Liver (tissue), 9 donors: ENCODE measurements around the gene PLG. TPM values are rescaled to one million over a fixed set of nuclear protein-coding genes. Genes with fewer than 3 reads are reported as not detected.
"Not testable (repeated sequence)": the region's sequence is repeated elsewhere in the genome, so short reads cannot be mapped to it uniquely, and the experiment has no call there.

Experiments used
- DNase-seq: peaks from one replicate; pipeline ENCODE4 v3.0.0-alpha.2; 2017; ENCODE audit warnings: low spot score
- H3K27ac ChIP-seq, 2 donors: one replicate each; pipeline ENCODE4 v1.7.0; 2013; ENCODE audit warnings: inconsistent platforms in 2 of 2, low read length in 2 of 2, control low read depth in 1 of 2, low read depth in 1 of 2, mild to moderate bottlenecking in 1 of 2
- H3K27me3 ChIP-seq, 4 donors: one replicate each; pipeline versions ENCODE4 v1.6.1 to v1.7.0; 2013; ENCODE audit warnings: low read length in 3 of 4, inconsistent platforms in 1 of 4, mild to moderate bottlenecking in 1 of 4, moderate library complexity in 1 of 4; ENCODE audit not compliant: control insufficient read depth in 4 of 4, insufficient read depth in 4 of 4
- H3K36me3 ChIP-seq, 4 donors: one replicate each; pipeline versions ENCODE4 v1.6.1 to v1.7.0; 2013; ENCODE audit warnings: low read length in 3 of 4, mild to moderate bottlenecking in 3 of 4, low read depth in 1 of 4, moderate library complexity in 1 of 4; ENCODE audit not compliant: control insufficient read depth in 4 of 4, insufficient read depth in 3 of 4
- H3K4me1 ChIP-seq, 4 donors: one replicate each; pipeline versions ENCODE4 v1.6.1 to v1.7.0; 2013; ENCODE audit warnings: low read length in 3 of 4, mild to moderate bottlenecking in 3 of 4, moderate library complexity in 1 of 4; ENCODE audit not compliant: control insufficient read depth in 4 of 4, insufficient read depth in 4 of 4
- H3K4me3 ChIP-seq, 3 donors: one replicate each; pipeline versions ENCODE4 v1.6.1 to v1.7.0; 2013; ENCODE audit warnings: low read length in 3 of 3, control low read depth in 1 of 3, low read depth in 1 of 3, mild to moderate bottlenecking in 1 of 3
- H3K9ac ChIP-seq, 2 donors: one replicate each; pipeline ENCODE4 v1.7.0; 2013; ENCODE audit warnings: low read length in 2 of 2, mild to moderate bottlenecking in 2 of 2, moderate library complexity in 2 of 2, control low read depth in 1 of 2, low read depth in 1 of 2
- H3K9me3 ChIP-seq, 4 donors: one replicate each; pipeline versions ENCODE4 v1.6.1 to v1.7.0; 2013; ENCODE audit warnings: low read length in 3 of 4; ENCODE audit not compliant: control insufficient read depth in 4 of 4
- ATF3 ChIP-seq: IDR thresholded peaks from 2 replicates; pipeline ENCODE4 v1.6.1; 2016; ENCODE audit warnings: antibody characterized with exemption
- FOXA2 ChIP-seq: IDR thresholded peaks from 2 replicates; pipeline ENCODE4 v1.6.1; 2016; ENCODE audit warnings: antibody characterized with exemption
- GABPA ChIP-seq, 2 donors: IDR thresholded peaks in 1 of 2; conservative IDR thresholded peaks in 1 of 2; 2 replicates each; pipeline ENCODE4 v1.6.1; 2016; ENCODE audit warnings: antibody characterized with exemption in 2 of 2, mild to moderate bottlenecking in 1 of 2, moderate library complexity in 1 of 2
- HNF4A ChIP-seq, 2 donors: conservative IDR thresholded peaks; 2 replicates each; pipeline ENCODE4 v1.6.1; 2016; ENCODE audit warnings: antibody characterized with exemption in 2 of 2, mild to moderate bottlenecking in 2 of 2
- JUND ChIP-seq, 2 donors: IDR thresholded peaks; 2 replicates each; pipeline ENCODE4 v1.6.1; 2016; ENCODE audit warnings: antibody characterized with exemption in 2 of 2
- REST ChIP-seq: IDR thresholded peaks from 2 replicates; pipeline ENCODE4 v1.6.1; 2016; ENCODE audit warnings: antibody characterized with exemption, mild to moderate bottlenecking
- RXRA ChIP-seq, 2 donors: IDR thresholded peaks; 2 replicates each; pipeline ENCODE4 v1.6.1; 2017 to 2018; ENCODE audit warnings: antibody characterized with exemption in 2 of 2, mild to moderate bottlenecking in 1 of 2
- TAF1 ChIP-seq: conservative IDR thresholded peaks from 2 replicates; pipeline ENCODE4 v1.6.1; 2016; ENCODE audit warnings: antibody characterized with exemption, mild to moderate bottlenecking
- ZBTB33 ChIP-seq: IDR thresholded peaks from 2 replicates; pipeline ENCODE4 v1.6.1; 2016; ENCODE audit warnings: antibody characterized with exemption
- WGBS: extraction: QIAGEN DNeasy Blood & Tissue Kit; methylation state at CpG from one replicate; pipeline ENCODE4 v1.1.7; 2013; 5-methylcytosine and 5-hydroxymethylcytosine counted together
- polyA plus RNA-seq, 2 donors: library from polyadenylated mRNA; stranded (reverse) in 1 of 2; unstranded in 1 of 2; fragments of 200-250 nt in 1 of 2; fragments of >200 nt in 1 of 2; fragmentation: Nextera tagmentation in 1 of 2; extraction: Ambion mirVana in 1 of 2; gene quantifications; one replicate each; pipeline versions ENCODE4 v1.2.1 to v1.2.3, GENCODE V29; 2013 to 2015
- total RNA-seq, 2 donors: library from RNA; depleted of rRNA; stranded (reverse); fragments of >200 nt; gene quantifications; one replicate each; pipeline ENCODE4 v1.2.3, GENCODE V29; 2014
- donor health status: healthy.
- donor health status: healthy.
- donor health status: healthy.
- donor health status: healthy.
- donor health status: healthy.

PLG gene
- total and polyA plus RNA-seq, 4 donors, result 880 to 1,797 (median 1,257) TPM

GRCh38 chr6:160685101-160685761 lies 16.8 kb upstream of the PLG start:
- H3K9ac ChIP-seq, H3K27ac ChIP-seq, H3K27me3 ChIP-seq, H3K4me3 ChIP-seq, H3K9me3 ChIP-seq, H3K36me3 ChIP-seq, H3K4me1 ChIP-seq, DNase-seq: not testable (repeated sequence)
- 95% methylated on average over 26 of the region's 32 CpGs for WGBS

- 60% methylated on average over 5 of the region's 5 CpGs for WGBS
Observed at GRCh38 chr6:160685762-160686450, 16.1 kb upstream of the PLG start.

More at GRCh38 chr6:160685762-160686450, 16.1 kb upstream of the PLG start:
- no peak overlapping the region for H3K9ac ChIP-seq
- H3K27ac ChIP-seq, result no peak overlapping the region
- no peak for TF ChIP-seq GABPA (IDR thresholded peaks at IDR 0.05 in 1 of 2, conservative IDR thresholded peaks at IDR 0.05 in 1 of 2)
- no peak for TF ChIP-seq REST
- no peak for TF ChIP-seq FOXA2
- TF ChIP-seq TAF1, result no peak
- TF ChIP-seq JUND (IDR thresholded peaks at IDR 0.05), result no peak
- TF ChIP-seq RXRA (IDR thresholded peaks at IDR 0.05), result peak in 1 of 2 donors; percentile 81
- TF ChIP-seq ATF3, result no peak
- no peak for TF ChIP-seq ZBTB33
- TF ChIP-seq HNF4A (conservative IDR thresholded peaks at IDR 0.05), result peak; percentile 7 to 48
- H3K36me3 ChIP-seq, result no peaks in the 10 kb centered on the region
- H3K27me3 ChIP-seq, result no peaks in the 10 kb centered on the region
- no peaks in the 10 kb centered on the region for H3K9me3 ChIP-seq
- no peak for DNase-seq
- H3K4me3 ChIP-seq, result no peak overlapping the region
- H3K4me1 ChIP-seq, result peaks cover 0 to 8% (median 0%) of the 10 kb centered on the region in 4 donors
